GM12872 (cell line): ENCODE data around the gene SYF2.

Experiments used
- TF ChIP-seq, protein P1 (sequence below): IDR thresholded peaks from 3 replicates; pipeline ENCODE4 v1.5.1; 2011; ENCODE audit warnings: low read depth, mild to moderate bottlenecking, low read length, moderate library complexity; ENCODE audit not compliant: insufficient read depth

SYF2 gene

DNA sequence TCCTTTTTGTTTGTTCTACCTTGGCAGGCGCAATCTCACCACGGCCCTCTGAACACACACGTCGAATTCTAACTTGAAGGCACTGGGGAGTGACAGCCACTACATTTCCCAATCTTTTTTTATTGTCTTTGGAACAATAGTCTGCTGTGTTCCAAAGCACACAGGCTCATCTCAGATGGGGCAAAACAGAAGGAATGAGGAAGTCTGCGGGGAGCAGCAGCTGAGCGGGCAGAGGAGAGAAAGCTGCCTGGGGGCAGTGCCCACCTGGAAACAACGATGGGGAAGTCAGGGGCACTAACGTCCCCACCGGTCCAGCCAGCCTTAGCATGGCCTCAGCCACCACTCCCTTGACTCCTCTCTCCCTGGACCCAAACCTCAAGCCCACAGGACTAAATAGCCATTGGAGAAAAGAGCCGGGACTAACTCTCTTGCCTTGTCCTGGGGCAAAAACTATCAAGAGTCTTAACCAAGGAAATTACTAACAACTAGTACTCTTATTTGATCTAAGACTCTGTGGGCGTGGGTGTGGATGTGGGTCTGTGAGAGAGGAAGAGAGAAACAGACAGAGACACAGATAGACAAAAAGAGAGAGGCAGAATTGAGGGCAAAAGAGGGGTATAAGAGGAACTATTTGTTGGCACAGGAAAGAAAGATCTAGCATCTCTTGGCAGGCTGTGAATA lies 34.2 kb downstream of the SYF2 start:
- TF ChIP-seq, protein P1, sequence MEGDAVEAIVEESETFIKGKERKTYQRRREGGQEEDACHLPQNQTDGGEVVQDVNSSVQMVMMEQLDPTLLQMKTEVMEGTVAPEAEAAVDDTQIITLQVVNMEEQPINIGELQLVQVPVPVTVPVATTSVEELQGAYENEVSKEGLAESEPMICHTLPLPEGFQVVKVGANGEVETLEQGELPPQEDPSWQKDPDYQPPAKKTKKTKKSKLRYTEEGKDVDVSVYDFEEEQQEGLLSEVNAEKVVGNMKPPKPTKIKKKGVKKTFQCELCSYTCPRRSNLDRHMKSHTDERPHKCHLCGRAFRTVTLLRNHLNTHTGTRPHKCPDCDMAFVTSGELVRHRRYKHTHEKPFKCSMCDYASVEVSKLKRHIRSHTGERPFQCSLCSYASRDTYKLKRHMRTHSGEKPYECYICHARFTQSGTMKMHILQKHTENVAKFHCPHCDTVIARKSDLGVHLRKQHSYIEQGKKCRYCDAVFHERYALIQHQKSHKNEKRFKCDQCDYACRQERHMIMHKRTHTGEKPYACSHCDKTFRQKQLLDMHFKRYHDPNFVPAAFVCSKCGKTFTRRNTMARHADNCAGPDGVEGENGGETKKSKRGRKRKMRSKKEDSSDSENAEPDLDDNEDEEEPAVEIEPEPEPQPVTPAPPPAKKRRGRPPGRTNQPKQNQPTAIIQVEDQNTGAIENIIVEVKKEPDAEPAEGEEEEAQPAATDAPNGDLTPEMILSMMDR: no peak

DNA sequence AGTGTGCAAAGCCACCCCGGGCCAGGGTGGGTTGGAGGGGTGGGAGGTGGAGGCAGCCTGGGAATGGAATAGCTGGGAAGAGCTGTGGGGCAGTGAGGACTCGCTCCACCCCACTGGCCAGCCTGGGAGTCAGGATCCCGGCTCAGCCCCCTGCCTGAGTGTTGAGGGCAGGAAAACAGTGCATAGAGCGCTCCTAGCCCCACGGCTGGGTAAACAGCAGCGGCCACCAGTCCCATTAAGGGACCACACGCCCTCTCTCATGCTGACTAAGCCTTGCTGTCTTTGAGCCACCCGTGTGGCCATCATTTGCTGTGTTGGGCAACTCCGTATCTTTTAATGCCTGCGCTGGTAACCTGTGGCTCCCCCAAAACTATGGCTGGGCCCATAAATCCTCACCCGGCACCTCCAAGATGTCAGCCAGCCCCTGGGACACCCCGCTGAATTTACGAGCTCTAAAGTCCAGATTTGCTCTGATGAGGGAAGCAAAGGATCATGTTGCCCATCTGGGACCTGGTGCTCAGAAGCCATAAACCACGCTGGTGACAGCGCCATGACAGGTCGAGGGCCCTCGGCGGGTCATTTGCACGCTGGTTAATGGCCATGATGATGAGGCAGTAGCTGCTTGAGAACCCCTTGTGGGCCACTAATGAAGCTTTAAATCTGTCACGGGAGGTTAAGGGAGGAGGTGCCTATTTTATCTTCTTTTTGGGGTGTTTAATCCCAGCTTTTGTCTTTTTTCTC lies 34.9 kb downstream of the SYF2 start:
- TF ChIP-seq, protein P1: no peak

DNA sequence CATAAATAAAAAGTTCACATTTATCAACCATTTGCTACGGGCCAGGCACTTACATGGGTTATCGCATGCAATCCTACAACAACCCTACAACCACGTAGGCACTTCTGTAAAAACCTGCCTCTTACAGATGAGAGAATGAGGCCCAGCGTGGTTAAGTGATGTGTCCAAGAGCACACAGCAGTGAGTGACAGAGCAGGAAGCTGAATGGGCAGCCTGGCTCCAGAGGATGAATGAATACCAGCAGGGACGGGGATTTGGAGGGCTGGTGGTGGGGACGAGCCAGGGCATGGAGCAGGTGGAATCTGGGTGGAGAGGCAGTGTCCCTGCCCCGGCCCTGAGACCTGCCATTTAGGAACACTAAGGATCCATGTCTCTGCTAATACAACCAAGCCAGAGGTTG lies 35.5 kb downstream of the SYF2 start:
- TF ChIP-seq, protein P1: no peak

DNA sequence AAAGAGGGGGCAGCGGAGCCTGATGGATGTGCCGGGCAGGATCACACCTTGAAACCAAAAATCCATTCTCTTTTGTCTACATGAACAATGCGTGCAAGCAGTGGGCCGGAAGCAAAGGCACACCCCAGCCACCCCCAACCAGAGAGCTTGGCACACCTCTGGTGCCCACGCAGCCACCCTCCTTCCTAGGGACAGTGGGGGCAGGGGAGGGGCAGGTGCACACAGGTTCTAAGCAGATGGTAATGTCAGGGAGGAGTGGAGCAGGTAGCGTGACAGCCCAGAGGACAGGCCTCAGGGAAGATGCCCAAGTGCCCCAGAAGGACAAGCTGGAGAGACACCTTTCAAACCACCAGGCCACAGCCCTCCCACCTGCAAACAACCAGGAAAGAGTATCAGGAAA lies 36.5 kb downstream of the SYF2 start:
- TF ChIP-seq, protein P1: no peak

DNA sequence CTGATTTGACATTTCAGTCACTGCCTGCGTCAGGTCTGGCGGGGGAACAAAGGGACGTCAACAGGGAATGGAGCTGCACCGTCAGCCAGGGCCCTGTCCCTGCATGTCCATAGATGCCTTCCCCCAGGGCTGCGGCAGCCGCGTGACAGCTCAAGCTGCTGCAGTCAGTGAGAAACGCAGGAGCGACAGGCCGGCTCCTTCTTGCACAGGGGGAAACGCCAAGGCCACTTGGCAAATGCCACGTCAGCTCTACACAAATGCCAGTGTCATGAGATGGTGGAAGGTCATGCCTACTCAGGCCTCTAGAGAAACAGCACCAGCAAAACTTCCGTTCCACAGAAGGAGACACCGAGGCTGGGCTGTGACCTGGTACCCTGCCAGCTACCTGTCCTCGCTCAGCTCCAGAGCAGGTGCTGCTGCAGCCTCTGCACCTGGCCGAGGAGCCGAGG lies 37.7 kb downstream of the SYF2 start:
- TF ChIP-seq, protein P1: no peak

DNA sequence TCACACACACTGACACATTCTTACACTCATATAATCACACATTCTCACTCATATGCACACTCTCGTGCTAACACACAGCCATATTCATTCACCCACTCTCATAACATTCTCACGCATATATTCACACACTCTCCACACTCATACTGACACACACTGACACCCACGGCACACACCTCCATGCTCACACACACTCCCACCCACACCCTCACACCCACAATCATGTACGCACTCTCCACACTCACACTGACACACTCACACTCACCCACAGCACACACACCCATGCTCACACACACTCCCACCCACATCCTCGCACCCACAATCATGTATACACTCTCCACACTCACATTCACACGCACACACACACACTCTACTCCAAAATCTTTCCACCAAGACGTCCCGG lies 38.2 kb downstream of the SYF2 start:
- TF ChIP-seq, protein P1: no peak

DNA sequence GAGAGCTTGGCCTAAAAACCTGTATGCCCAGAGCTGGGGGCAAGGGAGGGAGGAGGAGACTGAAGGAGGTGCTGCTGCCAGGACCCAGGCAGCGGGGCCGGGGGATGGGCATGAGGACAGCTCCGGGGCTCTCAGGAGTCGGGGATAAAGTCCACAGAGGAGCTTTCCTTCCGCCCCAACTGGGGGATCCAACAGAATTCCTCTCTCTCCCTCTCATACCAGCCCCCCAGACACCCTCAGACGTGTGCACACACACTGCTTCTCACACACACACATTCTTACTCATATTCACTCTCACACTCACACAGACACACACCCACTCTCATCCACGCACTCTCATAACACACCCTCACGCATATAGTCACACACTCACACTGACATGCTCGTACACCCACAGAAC lies 39.1 kb downstream of the SYF2 start:
- TF ChIP-seq, protein P1: no peak
